Transverse colon (tissue), 4 donors: Measurements from ENCODE around the gene ADD1. TPM values are rescaled to one million over a fixed set of nuclear protein-coding genes. Genes with fewer than 3 reads are reported as not detected.

Experiments
- DNase-seq: peaks from one replicate; pipeline ENCODE4 v3.0.0-alpha.2; 2019
- H3K27ac ChIP-seq, 4 donors: fragments of 200-600 bp; sonication (generic); 2 replicates each; pipeline ENCODE4 v1.5.1; 2016 to 2018; ENCODE audit warnings: inconsistent platforms in 4 of 4
- H3K27me3 ChIP-seq: fragments of 200-600 bp; sonication (generic); 2 replicates; pipeline ENCODE4 v1.5.1; 2017; ENCODE audit warnings: inconsistent platforms
- H3K36me3 ChIP-seq, 4 donors: fragments of 200-600 bp; sonication (generic); 2 replicates each; pipeline ENCODE4 v1.5.1; 2017 to 2019; ENCODE audit warnings: inconsistent platforms in 4 of 4
- H3K4me1 ChIP-seq, 4 donors: fragments of 200-600 bp; sonication (generic); 2 replicates each; pipeline ENCODE4 v1.5.1; 2017 to 2020; ENCODE audit warnings: inconsistent platforms in 4 of 4
- H3K4me3 ChIP-seq, 4 donors: fragments of 200-600 bp; sonication (generic); 1 replicate in 1 of 4; 2 replicates in 3 of 4; pipeline versions ENCODE4 v1.5.1 to v1.6.1; 2017 to 2019; ENCODE audit warnings: inconsistent platforms in 4 of 4
- H3K9me3 ChIP-seq, 2 donors: fragments of 200-600 bp; sonication (generic); 2 replicates each; pipeline ENCODE4 v1.5.1; 2017 to 2019; ENCODE audit warnings: inconsistent platforms in 2 of 2
- CTCF ChIP-seq, 5 experiments: fragments of 200-600 bp in 3 of 5; fragments of 450-650 bp in 2 of 5; sonication (generic) in 3 of 5; IDR thresholded peaks; 1 replicate in 2 of 5; 2 replicates in 3 of 5; pipeline ENCODE4 v1.5.1; 2016 to 2017; ENCODE audit warnings: antibody characterized with exemption in 5 of 5, inconsistent platforms in 3 of 5, mild to moderate bottlenecking in 2 of 5, moderate library complexity in 1 of 5
- EP300 ChIP-seq: sonication (generic); formaldehyde crosslinking; IDR thresholded peaks from one replicate; pipeline ENCODE4 v1.6.1; 2017; ENCODE audit warnings: antibody characterized with exemption, low read depth
- POLR2A ChIP-seq: fragments of 450-650 bp; IDR thresholded peaks from one replicate; pipeline ENCODE4 v1.6.1; 2016; ENCODE audit warnings: antibody characterized with exemption, mild to moderate bottlenecking, moderate library complexity
- POLR2AphosphoS5 ChIP-seq, 3 donors: sonication (generic); formaldehyde crosslinking; IDR thresholded peaks; one replicate each; pipeline ENCODE4 v1.6.1; 2016; ENCODE audit warnings: antibody characterized with exemption in 3 of 3
- WGBS, 2 donors: methylation state at CpG; one replicate each; pipeline ENCODE4 v1.1.5; 2018; ENCODE audit warnings: low coverage in 1 of 2; 5-methylcytosine and 5-hydroxymethylcytosine counted together
- in situ Hi-C, 4 donors: fragments of 200-750 bp; cut with MboI; loops; one replicate each; pipeline versions ENCODE4 v1.15.0 to v1.15.1; 2017; ENCODE audit warnings: low sequenced_read_pairs in 3 of 4, low pct_ligation_motif_present in 1 of 4, low pct_unique_long_range_greater_than_20kb in 1 of 4
- intact Hi-C: fragments of 100-400 bp; cut with DNase I; formaldehyde crosslinking; loops from one replicate; pipeline ENCODE4 v1.15.1; 2023; ENCODE audit warnings: low total_unique reads
- total RNA-seq, 4 donors: library from RNA; depleted of rRNA; stranded (reverse); fragments of >200 nt; gene quantifications; one replicate each; pipeline ENCODE4 v1.1.0, GENCODE V29; 2016

The ADD1 gene
- total RNA-seq, 4 donors from 2014 or later = 218 to 392 (median 299) TPM

- intact Hi-C loops = no loop called here
- Histone ChIP-seq H3K4me1 (peaks cover 11 to 55% (median 23%) of the 10 kb centered on the region in 4 donors), H3K9me3 (no peaks in the 10 kb centered on the region), H3K27ac (peak overlapping the region; percentile 77 to 89 (median 80)), H3K36me3 (no peaks in the 10 kb centered on the region), H3K4me3 (peak overlapping the region in 3 of 4 donors; percentile 12 to 40 (median 27)), H3K27me3 (no peaks in the 10 kb centered on the region)
- DNase-seq = no peak
- TF ChIP-seq POLR2A = no peak
- no peak for TF ChIP-seq EP300
- TF ChIP-seq CTCF (IDR thresholded peaks at IDR 0.05) = no peak
- TF ChIP-seq POLR2AphosphoS5 (IDR thresholded peaks at IDR 0.05) = no peak
- in situ Hi-C loops = no loop called here
- 46% methylated on average over 19 of the region's 20 CpGs; no CpG with 5 or more reads in 1 of the 2 donors for WGBS, 2 donors
Observed at GRCh38 chr4:2812612-2813354, 30.9 kb upstream of the ADD1 start.

GRCh38 chr4:2813446-2814405 is 29.9 kb upstream of the ADD1 start:
- Histone ChIP-seq H3K4me1 (peaks cover 11 to 57% (median 26%) of the 10 kb centered on the region in 4 donors), H3K36me3 (no peaks in the 10 kb centered on the region), H3K9me3 (no peaks in the 10 kb centered on the region), H3K4me3 (peak overlapping the region in 3 of 4 donors; percentile 12 to 40 (median 27)), H3K27ac (peak overlapping the region; percentile 77 to 89 (median 80)), H3K27me3 (no peaks in the 10 kb centered on the region)
- DNase-seq = no peak
- intact Hi-C loops = no loop called here
- TF ChIP-seq CTCF (IDR thresholded peaks at IDR 0.05) (no peak), POLR2AphosphoS5 (IDR thresholded peaks at IDR 0.05) (no peak), POLR2A (no peak), EP300 (no peak)
- WGBS, 2 donors = 79 to 82% methylated on average over 6 to 17 of the region's 17 CpGs
- in situ Hi-C loops = no loop called here

- intact Hi-C loops = no loop called here
- H3K4me1 ChIP-seq = peaks cover 11 to 54% (median 28%) of the 10 kb centered on the region in 4 donors
- no peak overlapping the region for H3K27ac ChIP-seq
- H3K9me3 ChIP-seq = no peaks in the 10 kb centered on the region
- WGBS, 2 donors = 77% methylated on average over 7 of the region's 7 CpGs; no CpG with 5 or more reads in 1 of the 2 donors
- TF ChIP-seq EP300 = no peak
- no peak for TF ChIP-seq CTCF (IDR thresholded peaks at IDR 0.05)
- TF ChIP-seq POLR2A = no peak
- no peak for TF ChIP-seq POLR2AphosphoS5 (IDR thresholded peaks at IDR 0.05)
- H3K27me3 ChIP-seq = no peaks in the 10 kb centered on the region
- H3K4me3 ChIP-seq = no peak overlapping the region
- DNase-seq = no peak
- in situ Hi-C loops = no loop called here
- H3K36me3 ChIP-seq = no peaks in the 10 kb centered on the region
Observed at GRCh38 chr4:2814627-2815270, 28.9 kb upstream of the ADD1 start.
